ENCODE measurements around the gene ACP1. TPM values are rescaled to one million over a fixed set of nuclear protein-coding genes. Genes with fewer than 3 reads are reported as not detected.

ACP1 gene
- total and polyA plus RNA-seq, 10 donors, result 58.1 to 103 (median 72.9) TPM

- intact Hi-C loops (cut with DNase I; ENCODE audit: low total_unique reads), result no loop called here
- DNase-seq, result no peak
- Histone ChIP-seq H3K4me3 (no peak overlapping the region), H3K27ac (no peak overlapping the region), H3K9me3 (peaks cover 0 to 17% (median 14%) of the 10 kb centered on the region in 8 donors), H3K4me1 (no peaks in the 10 kb centered on the region), H3K36me3 (no peaks in the 10 kb centered on the region), H3K27me3 (replicated peaks in 1 of 7) (no peaks in the 10 kb centered on the region)
- WGBS, 5 donors, result 86 to 92% (median 88%) methylated on average over 9 of the region's 9 CpGs
- TF ChIP-seq POLR2A (IDR thresholded peaks at IDR 0.05), result no peak
- TF ChIP-seq CTCF (IDR thresholded peaks at IDR 0.05 in 8 of 11, conservative IDR thresholded peaks at IDR 0.05 in 3 of 11), result no peak
- TF ChIP-seq POLR2AphosphoS5 (IDR thresholded peaks at IDR 0.05), result no peak
Measured at GRCh38 chr2:323035-323434, 58.3 kb downstream of the ACP1 start.

Other genes with a start within 250 kb of the ACP1 start
- gene FAM110C, start 218.4 kb upstream of the ACP1 start, total RNA-seq, result 1 to 10 TPM in 2 of 7 donors, under 1 TPM in 5; 0.43 to 2.2 (median 0.83) TPM
- under 1 TPM; 0.13 to 0.33 (median 0.22) TPM for gene FAM110C, start 218.4 kb upstream of the ACP1 start, polyA plus RNA-seq
- gene SH3YL1, start 915 bp upstream of the ACP1 start, total RNA-seq, result 10 to 100 TPM; 31.0 to 72.8 (median 39.5) TPM
- gene SH3YL1, start 915 bp upstream of the ACP1 start, polyA plus RNA-seq, result 10 to 100 TPM; 30.6 to 37.6 (median 33.3) TPM
- gene ALKAL2, start 23.1 kb downstream of the ACP1 start, total RNA-seq, result 10 to 100 TPM in 3 of 7 donors, 1 to 10 TPM in 4; 3.3 to 22.9 (median 8.3) TPM
- 1 to 10 TPM; 2.1 to 5.0 (median 4.2) TPM for gene ALKAL2, start 23.1 kb downstream of the ACP1 start, polyA plus RNA-seq